Right atrium auricular region (tissue), 2 donors: ENCODE measurements around the gene NQO2. TPM values are rescaled to one million over a fixed set of nuclear protein-coding genes. Genes with fewer than 3 reads are reported as not detected.

Source experiments
- DNase-seq: peaks from one replicate; pipeline ENCODE4 v3.0.0-alpha.2; 2019; ENCODE audit warnings: low spot score
- H3K27ac ChIP-seq, 2 donors: fragments of 200-600 bp; sonication (generic); 1 replicate in 1 of 2; 2 replicates in 1 of 2; pipeline ENCODE4 v1.5.1; 2016 to 2019
- H3K27me3 ChIP-seq, 2 donors: fragments of 200-600 bp; sonication (generic); one replicate each; pipeline versions ENCODE4 v1.5.1 to v1.6.0; 2017 to 2019
- H3K36me3 ChIP-seq: fragments of 200-600 bp; sonication (generic); one replicate; pipeline ENCODE4 v1.5.1; 2016
- H3K4me1 ChIP-seq, 2 donors: fragments of 200-600 bp; sonication (generic); one replicate each; pipeline versions ENCODE4 v1.5.1 to v1.6.0; 2017 to 2019
- H3K4me3 ChIP-seq, 2 donors: fragments of 200-600 bp; sonication (generic); 1 replicate in 1 of 2; 2 replicates in 1 of 2; pipeline ENCODE4 v1.5.1; 2017 to 2019; ENCODE audit warnings: mild to moderate bottlenecking in 1 of 2, moderate library complexity in 1 of 2
- H3K9me3 ChIP-seq, 2 donors: fragments of 200-600 bp; sonication (generic); one replicate each; pipeline ENCODE4 v1.5.1; 2019
- CTCF ChIP-seq, 2 donors: fragments of 200-600 bp; sonication (generic); IDR thresholded peaks; one replicate each; pipeline ENCODE4 v1.5.1; 2019; ENCODE audit warnings: antibody characterized with exemption in 2 of 2
- total RNA-seq, 2 donors: library from RNA; depleted of rRNA; stranded (reverse); fragments of >200 nt; gene quantifications; one replicate each; pipeline ENCODE4 v1.1.0, GENCODE V29; 2016

The NQO2 gene
- total RNA-seq, 2 donors from 2014 or later, result 37.6 to 68.1 TPM

- Histone ChIP-seq H3K27ac (no peak overlapping the region), H3K27me3 (no peaks in the 10 kb centered on the region), H3K9me3 (peaks cover 0 to 17% of the 10 kb centered on the region in 2 donors), H3K4me3 (no peak overlapping the region), H3K4me1 (peaks cover 0 to 4% of the 10 kb centered on the region in 2 donors), H3K36me3 (peaks cover 81% of the 10 kb centered on the region)
- TF ChIP-seq CTCF (IDR thresholded peaks at IDR 0.05), result no peak
- DNase-seq, result no peak
Measured at GRCh38 chr6:3014675-3015066, 15.0 kb downstream of the NQO2 start.

- peaks cover 81% of the 10 kb centered on the region for H3K36me3 ChIP-seq
- H3K4me3 ChIP-seq, result no peak overlapping the region
- H3K4me1 ChIP-seq, result peaks cover 0 to 4% of the 10 kb centered on the region in 2 donors
- TF ChIP-seq CTCF (IDR thresholded peaks at IDR 0.05), result no peak
- DNase-seq, result peak; percentile 38
- no peak overlapping the region for H3K27ac ChIP-seq
- H3K9me3 ChIP-seq, result peaks cover 0 to 17% of the 10 kb centered on the region in 2 donors
- H3K27me3 ChIP-seq, result no peaks in the 10 kb centered on the region
Measured at GRCh38 chr6:3015144-3015543, 15.4 kb downstream of the NQO2 start.

GRCh38 chr6:3016473-3017280 lies 17.0 kb downstream of the NQO2 start:
- Histone ChIP-seq H3K4me3 (no peak overlapping the region), H3K27ac (no peak overlapping the region), H3K36me3 (peaks cover 76% of the 10 kb centered on the region), H3K27me3 (no peaks in the 10 kb centered on the region), H3K9me3 (peaks cover 0 to 7% of the 10 kb centered on the region in 2 donors), H3K4me1 (peaks cover 0 to 4% of the 10 kb centered on the region in 2 donors)
- no peak for DNase-seq
- no peak for TF ChIP-seq CTCF (IDR thresholded peaks at IDR 0.05)

- Histone ChIP-seq H3K4me1 (peaks cover 0 to 4% of the 10 kb centered on the region in 2 donors), H3K27me3 (no peaks in the 10 kb centered on the region), H3K9me3 (peaks cover 0 to under 1% of the 10 kb centered on the region in 2 donors), H3K27ac (no peak overlapping the region), H3K4me3 (no peak overlapping the region), H3K36me3 (peaks cover 70% of the 10 kb centered on the region)
- TF ChIP-seq CTCF (IDR thresholded peaks at IDR 0.05), result no peak
- no peak for DNase-seq
Measured at GRCh38 chr6:3017304-3017703, 17.6 kb downstream of the NQO2 start.

GRCh38 chr6:3019065-3019464 lies 19.4 kb downstream of the NQO2 start:
- H3K9me3 ChIP-seq, result no peaks in the 10 kb centered on the region
- no peak overlapping the region for H3K4me3 ChIP-seq
- no peak for DNase-seq
- H3K27me3 ChIP-seq, result no peaks in the 10 kb centered on the region
- H3K4me1 ChIP-seq, result peaks cover 0 to 6% of the 10 kb centered on the region in 2 donors
- no peak overlapping the region for H3K27ac ChIP-seq
- H3K36me3 ChIP-seq, result peaks cover 56% of the 10 kb centered on the region
- TF ChIP-seq CTCF (IDR thresholded peaks at IDR 0.05), result no peak
